ENCODE results near the gene NAPSA. TPM values are rescaled to one million over a fixed set of nuclear protein-coding genes. Genes with fewer than 3 reads are reported as not detected.
"Not testable (repeated sequence)": the region's sequence is repeated elsewhere in the genome, so short reads cannot be mapped to it uniquely, and the experiment has no call there.

The NAPSA gene
- total RNA-seq, 6 experiments from 2014 or later = 0.19 to 2.2 (median 1.0) TPM

DNA sequence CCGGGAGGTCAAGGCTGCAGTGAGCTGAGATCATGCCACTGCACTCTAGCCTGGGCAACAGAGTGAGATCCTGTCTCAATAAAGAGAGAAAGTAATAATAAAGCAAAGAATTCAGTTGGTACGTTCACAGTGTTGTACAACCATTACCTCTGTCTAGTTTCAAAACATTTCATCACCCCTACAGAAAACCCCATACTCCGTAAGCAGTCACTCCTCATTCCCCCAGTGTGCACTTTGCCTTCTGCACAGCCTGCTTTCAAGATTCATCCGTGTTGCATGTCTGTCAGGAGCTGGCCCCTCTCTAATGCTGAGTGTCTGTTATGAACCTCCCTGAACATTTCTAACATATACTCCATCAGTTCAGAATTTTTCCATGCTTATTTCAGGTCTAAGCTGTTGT is 28.1 kb upstream of the NAPSA start:
- TF ChIP-seq CTCF (IDR thresholded peaks at IDR 0.05) = no peak
- no peak for TF ChIP-seq POLR2A (IDR thresholded peaks at IDR 0.05)
- H3K4me3 ChIP-seq = no peak overlapping the region
- no peak for ATAC-seq
- no peaks in the 10 kb centered on the region for H3K27me3 ChIP-seq
- no peak overlapping the region for H3K27ac ChIP-seq
- H3K9me3 ChIP-seq = no peaks in the 10 kb centered on the region
- H3K36me3 ChIP-seq = no peaks in the 10 kb centered on the region
- WGBS (ENCODE audit: insufficient coverage, low coverage, low lambda C conversion rate, missing lambda C conversion rate) = 100% methylated on average over 2 of the region's 4 CpGs
- intact Hi-C loops (cut with DNase I) = no loop called here
- no peaks in the 10 kb centered on the region for H3K4me1 ChIP-seq
- no peak for DNase-seq

DNA sequence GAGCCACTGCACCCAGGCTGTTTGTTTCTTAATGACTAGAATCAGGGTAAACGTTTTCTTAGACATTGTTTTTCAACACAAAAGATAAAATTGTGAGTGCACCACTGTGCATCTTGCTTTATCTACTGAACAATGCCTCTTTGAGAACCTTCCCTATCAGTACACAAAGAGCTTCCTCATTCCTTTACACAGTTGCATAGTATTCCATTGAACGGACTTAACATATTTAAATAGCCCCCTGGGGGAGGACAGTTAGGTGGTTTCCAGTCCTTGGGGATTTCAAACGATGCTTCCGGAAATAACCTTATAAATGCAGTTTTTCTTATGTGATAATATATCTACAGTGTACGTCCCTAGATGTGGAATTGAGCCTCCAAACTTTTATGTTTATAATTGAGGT is 27.3 kb upstream of the NAPSA start:
- TF ChIP-seq CTCF (IDR thresholded peaks at IDR 0.05) (no peak), POLR2A (IDR thresholded peaks at IDR 0.05) (no peak)
- ATAC-seq = no peak
- no peaks in the 10 kb centered on the region for H3K27me3 ChIP-seq
- 94% methylated on average over 5 of the region's 5 CpGs for WGBS (ENCODE audit: insufficient coverage, low coverage, low lambda C conversion rate, missing lambda C conversion rate)
- H3K9me3 ChIP-seq = no peaks in the 10 kb centered on the region
- DNase-seq = no peak
- no peak overlapping the region for H3K27ac ChIP-seq
- H3K4me1 ChIP-seq = no peaks in the 10 kb centered on the region
- H3K4me3 ChIP-seq = no peak overlapping the region
- intact Hi-C loops (cut with DNase I) = no loop called here
- no peaks in the 10 kb centered on the region for H3K36me3 ChIP-seq

GRCh38 chr19:50390952-50391351 is 25.5 kb upstream of the NAPSA start:
- 100% methylated on average over 2 of the region's 23 CpGs for whole genome bisulfite sequencing (ENCODE audit: insufficient coverage, low coverage, low lambda C conversion rate, missing lambda C conversion rate)
- ATAC-seq; H3K27me3 ChIP-seq; H3K27ac ChIP-seq; H3K36me3 ChIP-seq; DNase-seq; H3K4me3 ChIP-seq; H3K4me1 ChIP-seq; intact Hi-C loops (cut with DNase I); H3K9me3 ChIP-seq: not testable (repeated sequence)

- H3K36me3 ChIP-seq; H3K27me3 ChIP-seq; H3K9me3 ChIP-seq; H3K4me1 ChIP-seq; intact Hi-C loops (cut with DNase I); H3K27ac ChIP-seq; DNase-seq; H3K4me3 ChIP-seq: not testable (repeated sequence)
- ATAC-seq = peak in 2 of 4 donors; percentile 26 to 46
- WGBS (ENCODE audit: insufficient coverage, low coverage, low lambda C conversion rate, missing lambda C conversion rate) = no CpG with 5 or more reads among the region's 3 CpGs
Measured at GRCh38 chr19:50390295-50390694, 24.9 kb upstream of the NAPSA start.

DNA sequence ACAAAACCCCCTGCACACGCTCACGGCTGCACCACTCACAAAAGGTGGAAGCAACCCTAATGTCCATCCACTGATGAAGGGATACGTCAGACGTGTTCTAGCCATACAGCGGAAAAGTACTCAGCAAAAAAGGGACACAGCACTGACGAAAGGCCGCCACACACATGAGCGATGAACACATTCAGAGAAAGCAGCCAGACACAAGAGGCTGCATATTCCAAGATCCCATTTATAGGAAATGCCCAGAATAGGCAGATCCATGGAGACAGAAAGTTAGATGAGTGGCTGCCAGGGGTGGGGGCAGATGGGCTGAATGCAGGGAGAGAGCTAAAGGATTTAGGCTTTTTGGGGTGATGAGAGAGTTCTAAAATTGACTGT is 22.4 kb upstream of the NAPSA start:
- WGBS (ENCODE audit: insufficient coverage, low coverage, low lambda C conversion rate, missing lambda C conversion rate) = 87% methylated on average over 5 of the region's 8 CpGs
- H3K36me3 ChIP-seq = no peaks in the 10 kb centered on the region
- no peak overlapping the region for H3K27ac ChIP-seq
- DNase-seq = no peak
- H3K9me3 ChIP-seq = no peaks in the 10 kb centered on the region
- no peak for TF ChIP-seq POLR2A (IDR thresholded peaks at IDR 0.05)
- no peak for TF ChIP-seq CTCF (IDR thresholded peaks at IDR 0.05)
- H3K4me1 ChIP-seq = peaks cover 0 to 8% (median 0%) of the 10 kb centered on the region in 4 donors
- intact Hi-C loops (cut with DNase I) = no loop called here
- ATAC-seq = no peak
- no peaks in the 10 kb centered on the region for H3K27me3 ChIP-seq
- H3K4me3 ChIP-seq = no peak overlapping the region

Measured in right lobe of liver (tissue), 6 donors.